A673 (cell line): Measurements from ENCODE around the gene ACAD11.

Source experiments
- EZH2 ChIP-seq: fragments of 200-600 bp; sonication (generic); IDR thresholded peaks from 2 replicates; pipeline ENCODE4 v1.6.1; 2017; ENCODE audit warnings: borderline replicate concordance, low read depth, mild to moderate bottlenecking, mixed read lengths, antibody characterized with exemption, low read length; ENCODE audit not compliant: poor library complexity, severe bottlenecking
- TF ChIP-seq, protein P1 (sequence below): fragments of 300-800, 200-600 bp; sonication (generic); conservative IDR thresholded peaks from 2 replicates; pipeline ENCODE4 v1.5.1; 2017; ENCODE audit warnings: low read depth, mild to moderate bottlenecking, antibody characterized with exemption, low read length, moderate library complexity, mixed read lengths

GRCh38 chr3:132587401-132587800, 72.2 kb downstream of the ACAD11 start:
- no peak for TF ChIP-seq EZH2
- TF ChIP-seq, protein P1, sequence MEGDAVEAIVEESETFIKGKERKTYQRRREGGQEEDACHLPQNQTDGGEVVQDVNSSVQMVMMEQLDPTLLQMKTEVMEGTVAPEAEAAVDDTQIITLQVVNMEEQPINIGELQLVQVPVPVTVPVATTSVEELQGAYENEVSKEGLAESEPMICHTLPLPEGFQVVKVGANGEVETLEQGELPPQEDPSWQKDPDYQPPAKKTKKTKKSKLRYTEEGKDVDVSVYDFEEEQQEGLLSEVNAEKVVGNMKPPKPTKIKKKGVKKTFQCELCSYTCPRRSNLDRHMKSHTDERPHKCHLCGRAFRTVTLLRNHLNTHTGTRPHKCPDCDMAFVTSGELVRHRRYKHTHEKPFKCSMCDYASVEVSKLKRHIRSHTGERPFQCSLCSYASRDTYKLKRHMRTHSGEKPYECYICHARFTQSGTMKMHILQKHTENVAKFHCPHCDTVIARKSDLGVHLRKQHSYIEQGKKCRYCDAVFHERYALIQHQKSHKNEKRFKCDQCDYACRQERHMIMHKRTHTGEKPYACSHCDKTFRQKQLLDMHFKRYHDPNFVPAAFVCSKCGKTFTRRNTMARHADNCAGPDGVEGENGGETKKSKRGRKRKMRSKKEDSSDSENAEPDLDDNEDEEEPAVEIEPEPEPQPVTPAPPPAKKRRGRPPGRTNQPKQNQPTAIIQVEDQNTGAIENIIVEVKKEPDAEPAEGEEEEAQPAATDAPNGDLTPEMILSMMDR: no peak
